ENCODE measurements around the gene ANGEL1.

The ANGEL1 gene

GRCh38 chr14:76768671-76769500, 43.8 kb downstream of the ANGEL1 start:
- no peak overlapping the region for H3K4me3 ChIP-seq (ENCODE audit: control insufficient read depth, low read depth, low read length)
- DNase-seq (ENCODE audit: low read depth), result no peak
- TF ChIP-seq CTCF (IDR thresholded peaks at IDR 0.05; ENCODE audit: control insufficient read depth, insufficient read depth, low read depth, low read length, missing control alignments), result no peak

- H3K4me3 ChIP-seq (ENCODE audit: control insufficient read depth, low read depth, low read length), result no peak overlapping the region
Measured at GRCh38 chr14:76767681-76768656, 44.7 kb downstream of the ANGEL1 start.

GRCh38 chr14:76765461-76765931, 47.2 kb downstream of the ANGEL1 start:
- no peak overlapping the region for H3K4me3 ChIP-seq (ENCODE audit: control insufficient read depth, low read depth, low read length)
- no peak for TF ChIP-seq CTCF (IDR thresholded peaks at IDR 0.05; ENCODE audit: control insufficient read depth, insufficient read depth, low read depth, low read length, missing control alignments)

More at GRCh38 chr14:76767681-76768656, 44.7 kb downstream of the ANGEL1 start:
- no peak for DNase-seq (ENCODE audit: low read depth)
- no peak for TF ChIP-seq CTCF (IDR thresholded peaks at IDR 0.05; ENCODE audit: control insufficient read depth, insufficient read depth, low read depth, low read length, missing control alignments)

GRCh38 chr14:76763096-76764041, 49.3 kb downstream of the ANGEL1 start:
- H3K4me3 ChIP-seq (ENCODE audit: control insufficient read depth, low read depth, low read length), result no peak overlapping the region; the same call in 1 of the 2 replicates
- TF ChIP-seq CTCF (IDR thresholded peaks at IDR 0.05; ENCODE audit: control insufficient read depth, insufficient read depth, low read depth, low read length, missing control alignments), result no peak
- DNase-seq (ENCODE audit: low read depth), result no peak

More at GRCh38 chr14:76765461-76765931, 47.2 kb downstream of the ANGEL1 start:
- DNase-seq (ENCODE audit: low read depth), result no peak

- no peak for DNase-seq (ENCODE audit: low read depth)
- no peak for TF ChIP-seq CTCF (IDR thresholded peaks at IDR 0.05; ENCODE audit: control insufficient read depth, insufficient read depth, low read depth, low read length, missing control alignments)
- peak overlapping the region; percentile 64 for H3K4me3 ChIP-seq (ENCODE audit: control insufficient read depth, low read depth, low read length)
Measured at GRCh38 chr14:76762411-76763095, 50.1 kb downstream of the ANGEL1 start.
